ENCODE data around the gene SEMA3C. TPM values are rescaled to one million over a fixed set of nuclear protein-coding genes. Genes with fewer than 3 reads are reported as not detected.

The SEMA3C gene
- total RNA-seq, 1 donor from 2014 or later: 66.9 TPM

DNA sequence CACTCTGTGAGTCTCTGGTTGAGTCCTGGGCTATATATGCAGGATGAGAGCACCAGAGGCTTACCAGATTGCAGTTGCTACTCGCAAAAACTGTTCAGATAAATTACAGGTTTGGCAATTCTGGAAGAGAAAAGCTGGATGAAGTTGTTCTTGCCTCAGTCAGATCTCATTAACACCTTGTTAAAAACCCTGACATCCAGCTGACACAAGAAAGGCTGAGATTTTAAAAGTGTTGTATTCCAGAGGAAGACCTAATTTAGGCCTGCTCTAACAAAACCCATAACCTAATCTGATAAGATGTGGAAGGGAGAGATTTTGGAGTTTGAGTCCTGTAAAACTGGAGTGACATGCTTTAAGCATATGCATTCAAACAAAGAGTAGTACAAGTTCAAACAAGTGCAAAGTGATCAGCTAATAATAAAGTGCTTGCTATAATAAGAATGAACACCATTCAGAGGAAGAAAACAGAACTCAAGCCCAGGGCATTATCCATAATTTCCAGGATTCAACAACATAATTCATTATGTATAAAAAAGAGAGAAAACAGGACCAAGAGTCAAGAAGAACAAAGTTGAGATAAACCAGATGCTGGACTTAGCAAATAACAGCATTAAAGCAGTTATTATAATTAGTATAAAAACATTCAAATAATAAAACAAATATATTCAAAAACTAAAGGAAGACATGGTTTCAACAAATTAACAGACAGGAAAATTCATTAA is 144.9 kb downstream of the SEMA3C start:
- intact Hi-C loops (cut with DNase I): no loop called here
- DNase-seq (no peak), ATAC-seq (ENCODE audit: poor library complexity) (peak; percentile 32)

- DNase-seq (no peak), ATAC-seq (ENCODE audit: poor library complexity) (peak; percentile 87)
- intact Hi-C loops (cut with DNase I): no loop called here
Observed at GRCh38 chr7:80772347-80772993, 146.4 kb downstream of the SEMA3C start.

GRCh38 chr7:80771523-80771922 is 147.3 kb downstream of the SEMA3C start:
- DNase-seq (no peak), ATAC-seq (ENCODE audit: poor library complexity) (peak; percentile 56)
- intact Hi-C loops (cut with DNase I): no loop called here

DNA sequence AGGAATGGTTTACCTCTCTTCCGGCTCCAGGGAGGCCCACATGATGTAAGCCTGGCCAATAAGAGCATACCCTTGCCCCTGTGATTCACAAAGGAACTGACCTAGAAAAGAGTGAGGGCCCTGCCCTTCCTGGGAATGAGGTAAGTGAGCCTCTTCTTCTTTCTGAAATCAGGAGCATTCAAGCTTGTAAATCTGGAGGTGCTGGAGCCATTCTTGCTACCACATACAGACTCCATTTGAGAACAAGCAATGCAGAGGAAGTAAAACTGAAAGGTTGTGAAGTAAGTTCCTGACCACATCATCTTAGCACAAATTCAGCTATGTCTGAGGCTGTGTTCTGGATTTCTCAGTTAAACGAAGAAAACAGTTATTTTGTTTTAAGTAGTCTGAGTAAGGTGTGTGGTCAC is 148.2 kb downstream of the SEMA3C start:
- no peak for ATAC-seq (ENCODE audit: poor library complexity)
- no peak for DNase-seq
- intact Hi-C loops (cut with DNase I): no loop called here

DNA sequence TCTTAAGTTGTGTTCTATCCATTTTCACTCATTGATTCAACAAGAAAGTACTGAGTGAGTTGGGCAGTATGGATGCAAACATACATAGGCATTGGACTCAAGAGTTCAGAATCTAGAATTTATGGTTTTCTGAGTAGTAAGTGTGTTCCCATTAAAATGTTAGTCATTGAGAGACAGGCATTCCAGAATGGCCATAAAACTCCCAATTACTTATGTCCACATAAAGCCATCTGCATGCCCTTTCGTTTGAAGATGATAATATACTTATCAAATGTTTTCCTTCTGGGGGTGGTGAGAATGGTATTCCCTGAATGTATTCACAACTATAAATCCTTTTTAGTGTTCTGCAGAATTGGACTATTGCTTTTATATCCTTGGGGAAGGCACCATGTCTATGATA is 148.8 kb downstream of the SEMA3C start:
- intact Hi-C loops (cut with DNase I): no loop called here
- ATAC-seq (ENCODE audit: poor library complexity) (no peak), DNase-seq (no peak)

GRCh38 chr7:80768756-80769155 is 150.1 kb downstream of the SEMA3C start:
- DNase-seq (no peak), ATAC-seq (ENCODE audit: poor library complexity) (no peak)
- intact Hi-C loops (cut with DNase I): no loop called here

DNA sequence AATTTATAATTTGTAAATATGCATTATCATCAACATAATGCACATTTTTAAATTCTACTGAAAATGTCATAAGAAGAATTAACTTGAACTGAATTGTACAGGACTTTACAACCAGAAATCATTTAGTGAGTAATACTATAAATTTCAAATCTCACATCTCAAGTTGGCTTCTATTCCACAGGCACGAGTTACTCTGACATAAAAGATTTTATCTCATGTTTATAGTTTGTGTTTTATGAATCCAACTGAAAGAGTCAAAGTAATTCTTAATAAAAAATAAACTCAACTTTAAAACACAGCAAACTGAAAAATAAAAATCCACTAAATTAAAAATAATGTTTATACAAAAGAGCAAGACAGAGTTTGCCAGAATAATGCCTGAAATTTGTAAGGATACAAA is 151.2 kb downstream of the SEMA3C start:
- DNase-seq (no peak), ATAC-seq (ENCODE audit: poor library complexity) (no peak)
- intact Hi-C loops (cut with DNase I): no loop called here

DNA sequence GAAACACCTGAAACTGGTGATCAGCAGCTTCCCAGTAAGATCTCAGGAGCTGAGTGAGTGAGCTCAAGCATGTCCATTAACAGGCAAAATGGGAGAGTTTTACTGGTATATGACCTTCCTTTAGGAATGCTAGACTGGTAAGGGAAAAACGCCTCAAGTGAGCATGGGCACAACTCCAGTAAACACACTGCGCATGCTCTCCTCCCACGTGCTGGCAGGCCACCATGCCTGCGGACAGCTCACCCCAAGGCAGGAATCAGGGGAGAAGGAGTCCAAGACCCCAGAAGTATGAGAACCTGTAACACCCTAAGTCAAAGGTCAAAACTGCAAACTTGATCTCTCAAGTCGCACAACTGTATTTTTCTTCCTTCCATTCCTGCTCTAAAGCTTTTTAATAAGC is 152.1 kb downstream of the SEMA3C start:
- ATAC-seq (ENCODE audit: poor library complexity) (no peak), DNase-seq (no peak)
- intact Hi-C loops (cut with DNase I): no loop called here

GRCh38 chr7:80764132-80764531 is 154.7 kb downstream of the SEMA3C start:
- DNase-seq (no peak), ATAC-seq (ENCODE audit: poor library complexity) (peak; percentile 87)
- intact Hi-C loops (cut with DNase I): no loop called here

DNA sequence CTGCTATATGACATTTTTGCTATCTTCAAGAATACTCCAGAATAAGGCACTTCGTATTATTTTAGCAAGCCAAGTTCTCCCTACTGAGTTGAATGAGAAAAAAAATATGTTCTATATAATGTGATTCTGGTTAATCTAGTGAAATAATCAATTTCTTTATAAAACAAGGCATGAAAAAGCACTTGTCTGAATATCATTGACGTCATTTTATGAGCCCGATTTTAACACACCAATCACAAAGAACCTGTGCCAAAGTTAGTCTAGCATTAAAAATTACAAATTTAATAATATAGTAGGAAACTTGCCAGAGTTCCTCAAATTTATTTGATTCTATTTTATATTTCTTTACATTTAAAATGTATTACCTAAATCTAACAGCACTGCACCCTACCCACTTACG is 155.1 kb downstream of the SEMA3C start:
- ATAC-seq (ENCODE audit: poor library complexity) (no peak), DNase-seq (no peak)
- intact Hi-C loops (cut with DNase I): no loop called here

- ATAC-seq (ENCODE audit: poor library complexity) (no peak), DNase-seq (no peak)
- intact Hi-C loops (cut with DNase I): no loop called here
Observed at GRCh38 chr7:80763289-80763688, 155.6 kb downstream of the SEMA3C start.

DNA sequence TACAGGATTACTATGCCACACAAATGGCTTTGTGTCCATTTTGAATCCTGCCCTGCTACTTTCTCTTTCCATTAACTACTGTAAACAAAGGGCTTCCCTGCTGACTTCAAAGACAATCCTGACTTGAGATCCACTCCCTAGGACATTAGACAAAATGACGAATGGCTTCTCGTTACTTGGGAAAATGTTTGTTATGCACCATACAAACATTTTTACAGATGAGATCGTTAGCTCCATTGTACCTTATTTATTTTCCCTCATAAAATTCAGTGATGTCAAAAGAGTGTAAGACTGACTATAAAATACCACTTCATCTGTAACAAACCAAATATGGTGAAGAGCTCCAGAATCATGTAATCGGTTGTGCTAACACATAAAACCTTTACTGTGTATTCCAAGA is 158.6 kb downstream of the SEMA3C start:
- no peak for ATAC-seq (ENCODE audit: poor library complexity)
- no peak for DNase-seq
- intact Hi-C loops (cut with DNase I): no loop called here

GRCh38 chr7:80752954-80753690 is 165.7 kb downstream of the SEMA3C start:
- intact Hi-C loops (cut with DNase I): no loop called here
- DNase-seq: no peak
- ATAC-seq (ENCODE audit: poor library complexity): no peak

DNA sequence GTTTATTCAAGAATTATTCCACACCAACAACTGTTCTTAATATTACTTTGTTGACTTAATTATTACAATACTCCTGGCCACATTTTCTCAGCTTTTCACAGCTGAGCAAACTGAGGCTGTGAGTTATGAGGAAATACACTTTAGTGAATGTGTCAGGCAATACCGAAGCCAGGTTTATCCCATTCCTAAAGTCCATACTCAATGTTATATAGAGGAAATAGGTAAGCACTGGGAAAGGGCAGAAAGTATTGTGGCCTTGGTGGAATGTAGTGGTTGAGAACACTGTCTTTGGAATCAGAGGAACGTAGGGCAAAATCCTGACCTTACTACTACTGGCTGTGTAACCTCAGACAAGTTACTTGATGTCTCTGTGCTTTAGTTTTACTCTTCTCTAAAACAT is 169.6 kb downstream of the SEMA3C start:
- DNase-seq: no peak
- ATAC-seq (ENCODE audit: poor library complexity): no peak
- intact Hi-C loops (cut with DNase I): no loop called here

- intact Hi-C loops (cut with DNase I): no loop called here
- ATAC-seq (ENCODE audit: poor library complexity) (no peak), DNase-seq (no peak)
Observed at GRCh38 chr7:80748363-80749042, 170.3 kb downstream of the SEMA3C start.

DNA sequence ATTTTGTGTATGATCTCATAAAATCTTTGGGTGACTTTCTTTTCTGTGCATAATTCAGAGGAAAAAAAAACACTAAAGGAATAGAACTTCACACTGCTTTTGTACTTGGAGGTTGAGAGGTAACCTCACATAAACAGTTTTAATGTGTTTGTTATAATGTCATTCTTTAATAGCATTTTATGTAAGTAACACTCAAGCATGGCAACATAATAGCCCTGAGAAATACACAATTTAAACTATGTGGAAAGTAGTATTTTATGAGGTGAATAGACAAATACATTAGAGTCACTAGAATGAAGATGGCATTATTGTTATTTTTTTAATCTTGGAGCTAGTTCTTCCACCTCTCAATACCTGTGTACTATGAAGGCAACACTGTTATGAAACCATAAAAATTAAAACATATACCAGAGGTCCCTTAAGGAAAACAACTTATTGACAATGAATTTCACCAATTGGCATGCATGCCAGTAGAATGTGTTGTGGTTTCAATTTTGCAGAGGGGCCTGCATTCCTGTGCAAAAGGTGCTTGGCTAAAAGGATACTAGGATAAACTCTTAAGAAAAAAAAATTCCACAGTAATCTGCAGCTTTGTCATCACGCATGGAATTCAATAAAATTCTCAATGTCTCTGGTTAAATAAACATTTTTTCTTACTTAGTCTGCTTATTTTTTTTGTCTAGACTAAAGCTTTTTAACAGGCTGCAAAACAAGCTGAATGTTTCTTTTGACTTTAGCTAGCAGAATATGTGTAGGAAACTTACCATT is 177.9 kb downstream of the SEMA3C start:
- ATAC-seq (ENCODE audit: poor library complexity) (no peak), DNase-seq (no peak)
- intact Hi-C loops (cut with DNase I): no loop called here

GRCh38 chr7:80736371-80737125 is 182.3 kb downstream of the SEMA3C start:
- no peak for DNase-seq
- intact Hi-C loops (cut with DNase I): no loop called here
- ATAC-seq (ENCODE audit: poor library complexity): no peak

- peak; percentile 69 for ATAC-seq (ENCODE audit: poor library complexity)
- intact Hi-C loops (cut with DNase I): no loop called here
Observed at GRCh38 chr7:80735330-80735729, 183.5 kb downstream of the SEMA3C start.

More at GRCh38 chr7:80735330-80735729, 183.5 kb downstream of the SEMA3C start:
- DNase-seq: peak; percentile 33
